Vein endothelial cell (primary cell): ENCODE results near the gene ZNF134. TPM values are rescaled to one million over a fixed set of nuclear protein-coding genes. Genes with fewer than 3 reads are reported as not detected.

Experiments used
- total RNA-seq: library from RNA; depleted of rRNA; stranded (reverse); fragments of >200 nt; gene quantifications from 2 replicates; pipeline ENCODE4 v1.2.3, GENCODE V29; 2012

ZNF134 gene
- 19.3 and 21.5 TPM in 2 replicates for total RNA-seq

GRCh38 chr19:57613941-57614743 lies at the start of gene ZNF134:
Gene ZNF134 (plus strand): TSS chr19:57614242. CDS start chr19:57619469, 5,227 bp downstream.

GRCh38 chr19:57578487-57579205 lies 35.4 kb upstream of the ZNF134 start, which contains the start of gene ZNF416:
Gene ZNF416 (minus strand): TSS chr19:57578911. CDS start chr19:57578704, 207 bp downstream.

GRCh38 chr19:57583521-57584416 lies 30.3 kb upstream of the ZNF134 start, which contains the start of gene ZIK1:
Gene ZIK1 (plus strand): TSS chr19:57584145. CDS start chr19:57584357, 212 bp downstream.

GRCh38 chr19:57599761-57600383 lies 14.2 kb upstream of the ZNF134 start, which contains the start of gene ZNF530:
Gene ZNF530 (plus strand): TSS chr19:57599885. CDS start chr19:57604346, 4,461 bp downstream.

GRCh38 chr19:57632987-57633831 lies 19.2 kb downstream of the ZNF134 start, which contains the start of gene ZNF211:
Gene ZNF211 (plus strand): TSS chr19:57633168. CDS start chr19:57633347, 179 bp downstream.

GRCh38 chr19:57668635-57669034 lies 54.6 kb downstream of the ZNF134 start, which contains the start of gene ZSCAN4:
Gene ZSCAN4 (plus strand): TSS chr19:57668935. CDS start chr19:57676146, 7,211 bp downstream.

Other genes with a start within 250 kb of the ZNF134 start
- 14.2 and 16.3 TPM in 2 replicates for gene ZNF548, start 224.4 kb upstream of the ZNF134 start, total RNA-seq
- gene ZNF17, start 203.1 kb upstream of the ZNF134 start, total RNA-seq: 11.4 and 14.3 TPM in 2 replicates
- 7.2 and 12.2 TPM in 2 replicates for gene ZNF749, start 178.9 kb upstream of the ZNF134 start, total RNA-seq
- gene VN1R1, start 157.1 kb upstream of the ZNF134 start, total RNA-seq: 0.98 and 1.1 TPM in 2 replicates
- gene ZNF772, start 136.7 kb upstream of the ZNF134 start, total RNA-seq: 14.4 and 22.7 TPM in 2 replicates
- 11.1 and 13.5 TPM in 2 replicates for gene ZNF419, start 126.5 kb upstream of the ZNF134 start, total RNA-seq
- 13.0 and 15.0 TPM in 2 replicates for gene ZNF773, start 114.3 kb upstream of the ZNF134 start, total RNA-seq
- 4.2 and 4.6 TPM in 2 replicates for gene ZNF549, start 86.9 kb upstream of the ZNF134 start, total RNA-seq
- 4.6 and 6.2 TPM in 2 replicates for gene ZNF550, start 54.4 kb upstream of the ZNF134 start, total RNA-seq
- gene ZNF416, start 35.3 kb upstream of the ZNF134 start, total RNA-seq: 6.2 and 6.8 TPM in 2 replicates
- gene ZIK1, start 30.1 kb upstream of the ZNF134 start, total RNA-seq: 4.6 and 5.7 TPM in 2 replicates
- 3.6 and 6.9 TPM in 2 replicates for gene ZNF530, start 14.4 kb upstream of the ZNF134 start, total RNA-seq
- gene ZNF211, start 18.9 kb downstream of the ZNF134 start, total RNA-seq: 7.5 and 9.3 TPM in 2 replicates
- under 0.01 and 0.10 TPM in 2 replicates for gene ZSCAN4, start 54.7 kb downstream of the ZNF134 start, total RNA-seq
- 13.4 and 14.4 TPM in 2 replicates for gene ZNF551, start 67.7 kb downstream of the ZNF134 start, total RNA-seq
- gene ZNF154, start 95.0 kb downstream of the ZNF134 start, total RNA-seq: 0.33 and 3.7 TPM in 2 replicates
- gene ZNF671, start 113.4 kb downstream of the ZNF134 start, total RNA-seq: 4.6 and 8.3 TPM in 2 replicates
- gene ZNF776, start 132.6 kb downstream of the ZNF134 start, total RNA-seq: 14.9 and 15.7 TPM in 2 replicates
- gene ZNF586, start 155.4 kb downstream of the ZNF134 start, total RNA-seq: 15.0 and 17.6 TPM in 2 replicates
- 5.6 and 8.9 TPM in 2 replicates for gene ZNF552, start 200.7 kb downstream of the ZNF134 start, total RNA-seq
- 22.5 and 25.3 TPM in 2 replicates for gene ZNF587B, start 216.1 kb downstream of the ZNF134 start, total RNA-seq
- gene ZNF587, start 235.6 kb downstream of the ZNF134 start, total RNA-seq: 30.1 and 46.1 TPM in 2 replicates